PC-3 (cell line): ENCODE results near the gene GALNTL6.

Experiments
- CTCF ChIP-seq: fragments of 300-600 bp; sonication (generic); conservative IDR thresholded peaks from 2 replicates; pipeline ENCODE4 v1.5.1; 2017; ENCODE audit warnings: antibody characterized with exemption, low read depth, mild to moderate bottlenecking, low read length
- EZH2 ChIP-seq: fragments of 300-600 bp; sonication (generic); IDR thresholded peaks from one replicate; pipeline ENCODE4 v1.6.1; 2017; ENCODE audit warnings: antibody characterized with exemption, mild to moderate bottlenecking, low read length; ENCODE audit not compliant: unreplicated experiment
- EZH2phosphoT487 ChIP-seq: fragments of 300-600 bp; sonication (generic); IDR thresholded peaks from 2 replicates; pipeline ENCODE4 v1.6.1; 2018; ENCODE audit warnings: mild to moderate bottlenecking, antibody characterized with exemption, low read length, borderline replicate concordance

- no peak for TF ChIP-seq CTCF
- no peak for TF ChIP-seq EZH2
- TF ChIP-seq EZH2phosphoT487 = no peak
Observed at GRCh38 chr4:172786039-172786792, 973.0 kb downstream of the GALNTL6 start.
